Measurements from ENCODE around the gene COX19. TPM values are rescaled to one million over a fixed set of nuclear protein-coding genes. Genes with fewer than 3 reads are reported as not detected.
A peak's percentile ranks its signal among the peaks of the same experiment; 100 is the strongest.

Gene COX19
- total RNA-seq (10 to 100 TPM in 1 of 2 donors, 1 to 10 TPM in 1; 10.0 to 17.0 TPM), polyA plus RNA-seq (1 to 10 TPM; 5.6 to 6.0 TPM)
- long read RNA-seq, donor 1, transcript COX19-201 (3 exons, 3,666 nt), result major isoform, 9 of 12 reads
- long read RNA-seq, donor 1, partial matches to known transcripts, result 0 of 12 reads
- long read RNA-seq, donor 1, other reads (novel, unspliced or antisense), result 0 of 12 reads
- long read RNA-seq, donor 2, partial matches to known transcripts, result 0 of 4 reads
- long read RNA-seq, donor 2, other reads (novel, unspliced or antisense), result 0 of 4 reads
- long read RNA-seq, donor 3, transcript COX19-201 (3 exons, 3,666 nt), result major isoform, 7 of 11 reads
- long read RNA-seq, donor 3, partial matches to known transcripts, result 0 of 11 reads
- long read RNA-seq, donor 3, other reads (novel, unspliced or antisense), result 0 of 11 reads
- long read RNA-seq, donor 4, transcript COX19-201 (3 exons, 3,666 nt), result major isoform, 7 of 8 reads
- long read RNA-seq, donor 4, partial matches to known transcripts, result 0 of 8 reads
- long read RNA-seq, donor 4, other reads (novel, unspliced or antisense), result 0 of 8 reads
- long read RNA-seq, donor 5, transcript COX19-201 (3 exons, 3,666 nt), result major isoform, 10 of 28 reads
- long read RNA-seq, donor 5, partial matches to known transcripts, result 17 of 28 reads
- long read RNA-seq, donor 5, other reads (novel, unspliced or antisense), result 0 of 28 reads

- H3K27ac ChIP-seq (ENCODE audit: low read depth in 1 of 2, low read length in 1 of 2), result peak within 1 kb of the TSS; percentile 99 to 100
- peaks cover 6 to 16% (median 10%) of the 10 kb centered on the region in 4 donors for H3K36me3 ChIP-seq (ENCODE audit: control insufficient read depth in 4 of 4, insufficient read depth in 4 of 4, low read length in 4 of 4)
- peak; percentile 98 for ATAC-seq (ENCODE audit: insufficient read depth, low FRiP score)
- DNase-seq, result peak; percentile 88 to 94 (median 94)
- TF ChIP-seq CTCF (IDR thresholded peaks at IDR 0.05; ENCODE audit: control extremely low read depth, extremely low read depth), result no peak
- H3K27me3 ChIP-seq (ENCODE audit: control insufficient read depth in 3 of 3, insufficient read depth in 3 of 3, low read length in 2 of 3), result no peaks in the 10 kb centered on the region
- peaks cover 0 to 35% (median 12%) of the 10 kb centered on the region in 5 donors for H3K4me1 ChIP-seq (ENCODE audit: control insufficient read depth in 5 of 5, insufficient read depth in 5 of 5, low read length in 5 of 5)
- H3K9me3 ChIP-seq (ENCODE audit: control insufficient read depth in 4 of 4, insufficient read depth in 3 of 4, low read length in 3 of 4), result no peaks in the 10 kb centered on the region
- H3K4me3 ChIP-seq, result peak within 1 kb of the TSS; percentile 99
- WGBS, 2 donors, result 0% methylated on average over 77 to 78 of the region's 78 CpGs
- peak within 1 kb of the TSS; percentile 17 to 69 for H3K9ac ChIP-seq (ENCODE audit: insufficient read depth in 1 of 2, low read length in 2 of 2)
Observed at GRCh38 chr7:974820-975681, at the start of gene COX19. COX19 (minus strand) TSS chr7:975549; CDS start chr7:975509, 40 bp downstream.

- H3K9ac ChIP-seq (ENCODE audit: insufficient read depth in 1 of 2, low read length in 2 of 2), result no peak overlapping the region
- ATAC-seq (ENCODE audit: insufficient read depth, low FRiP score) (no peak), DNase-seq (no peak)
- peaks cover 0 to 29% (median 10%) of the 10 kb centered on the region in 4 donors for H3K36me3 ChIP-seq (ENCODE audit: control insufficient read depth in 4 of 4, insufficient read depth in 4 of 4, low read length in 4 of 4)
- TF ChIP-seq CTCF (IDR thresholded peaks at IDR 0.05; ENCODE audit: control extremely low read depth, extremely low read depth), result no peak
- no peak overlapping the region for H3K4me3 ChIP-seq
- no peaks in the 10 kb centered on the region for H3K9me3 ChIP-seq (ENCODE audit: control insufficient read depth in 4 of 4, insufficient read depth in 3 of 4, low read length in 3 of 4)
- H3K27ac ChIP-seq (ENCODE audit: low read depth in 1 of 2, low read length in 1 of 2), result no peak overlapping the region
- peaks cover 0 to 17% (median 6%) of the 10 kb centered on the region in 5 donors for H3K4me1 ChIP-seq (ENCODE audit: control insufficient read depth in 5 of 5, insufficient read depth in 5 of 5, low read length in 5 of 5)
- no peaks in the 10 kb centered on the region for H3K27me3 ChIP-seq (ENCODE audit: control insufficient read depth in 3 of 3, insufficient read depth in 3 of 3, low read length in 2 of 3)
- 56 to 74% methylated on average over 15 of the region's 15 CpGs for WGBS, 2 donors
Observed at GRCh38 chr7:1024331-1024841, 49.0 kb upstream of the COX19 start.

- ATAC-seq (ENCODE audit: insufficient read depth, low FRiP score) (no peak), DNase-seq (no peak)
- no peaks in the 10 kb centered on the region for H3K9me3 ChIP-seq (ENCODE audit: control insufficient read depth in 4 of 4, insufficient read depth in 3 of 4, low read length in 3 of 4)
- H3K27me3 ChIP-seq (ENCODE audit: control insufficient read depth in 3 of 3, insufficient read depth in 3 of 3, low read length in 2 of 3), result no peaks in the 10 kb centered on the region
- no peak overlapping the region for H3K9ac ChIP-seq (ENCODE audit: insufficient read depth in 1 of 2, low read length in 2 of 2)
- no peak overlapping the region for H3K4me3 ChIP-seq
- H3K27ac ChIP-seq (ENCODE audit: low read depth in 1 of 2, low read length in 1 of 2), result no peak overlapping the region
- no peak for TF ChIP-seq CTCF (IDR thresholded peaks at IDR 0.05; ENCODE audit: control extremely low read depth, extremely low read depth)
- WGBS, 2 donors, result 92 to 93% methylated on average over 45 of the region's 45 CpGs
- peaks cover 0 to 32% (median 10%) of the 10 kb centered on the region in 4 donors for H3K36me3 ChIP-seq (ENCODE audit: control insufficient read depth in 4 of 4, insufficient read depth in 4 of 4, low read length in 4 of 4)
- peaks cover 0 to 11% (median 3%) of the 10 kb centered on the region in 5 donors for H3K4me1 ChIP-seq (ENCODE audit: control insufficient read depth in 5 of 5, insufficient read depth in 5 of 5, low read length in 5 of 5)
Observed at GRCh38 chr7:1022801-1023465, 47.6 kb upstream of the COX19 start.

All from lung (tissue), 16 donors.